GM12873 (cell line): ENCODE measurements around the gene EEIG2.

Experiments used
- CTCF ChIP-seq: IDR thresholded peaks from 2 replicates; pipeline ENCODE4 v1.5.1; 2012; ENCODE audit warnings: low read depth, mild to moderate bottlenecking, moderate library complexity, low read length, control low read depth; ENCODE audit not compliant: insufficient read depth; ENCODE audit errors: missing control alignments

EEIG2 gene

GRCh38 chr1:108593448-108593847 lies 33.5 kb downstream of the EEIG2 start:
- TF ChIP-seq CTCF = no peak

GRCh38 chr1:108595507-108595906 lies 35.6 kb downstream of the EEIG2 start:
- no peak for TF ChIP-seq CTCF

- no peak for TF ChIP-seq CTCF
Measured at GRCh38 chr1:108597041-108597440, 37.1 kb downstream of the EEIG2 start.

GRCh38 chr1:108598340-108598739 lies 38.4 kb downstream of the EEIG2 start:
- no peak for TF ChIP-seq CTCF

- TF ChIP-seq CTCF = no peak
Measured at GRCh38 chr1:108600504-108600903, 40.6 kb downstream of the EEIG2 start.

- TF ChIP-seq CTCF = no peak
Measured at GRCh38 chr1:108601708-108602410, 42.0 kb downstream of the EEIG2 start.

- no peak for TF ChIP-seq CTCF
Measured at GRCh38 chr1:108605633-108606032, 45.7 kb downstream of the EEIG2 start.
